Testis (tissue), 2 donors: ENCODE data around the gene SEMA3C.

Experiments used
- CTCF ChIP-seq, 3 experiments: fragments of 450-650 bp in 2 of 3; fragments of 200-600 bp in 1 of 3; sonication (generic) in 1 of 3; IDR thresholded peaks; one replicate each; pipeline ENCODE4 v1.5.1; 2016 to 2019; ENCODE audit warnings: antibody characterized with exemption in 3 of 3, mild to moderate bottlenecking in 2 of 3, moderate library complexity in 1 of 3
- POLR2A ChIP-seq: fragments of 450-650 bp; IDR thresholded peaks from one replicate; pipeline ENCODE4 v1.6.1; 2017; ENCODE audit warnings: antibody characterized with exemption, mild to moderate bottlenecking, moderate library complexity

- TF ChIP-seq CTCF (IDR thresholded peaks at IDR 0.05) (no peak), POLR2A (no peak)
Observed at GRCh38 chr7:80918399-80918798, 452 bp downstream of the SEMA3C start.
